ENCODE measurements around the gene ALG8.
A peak's percentile ranks its signal among the peaks of the same experiment; 100 is the strongest.
"Not testable (repeated sequence)": the region's sequence is repeated elsewhere in the genome, so short reads cannot be mapped to it uniquely, and the experiment has no call there.

Gene ALG8

DNA sequence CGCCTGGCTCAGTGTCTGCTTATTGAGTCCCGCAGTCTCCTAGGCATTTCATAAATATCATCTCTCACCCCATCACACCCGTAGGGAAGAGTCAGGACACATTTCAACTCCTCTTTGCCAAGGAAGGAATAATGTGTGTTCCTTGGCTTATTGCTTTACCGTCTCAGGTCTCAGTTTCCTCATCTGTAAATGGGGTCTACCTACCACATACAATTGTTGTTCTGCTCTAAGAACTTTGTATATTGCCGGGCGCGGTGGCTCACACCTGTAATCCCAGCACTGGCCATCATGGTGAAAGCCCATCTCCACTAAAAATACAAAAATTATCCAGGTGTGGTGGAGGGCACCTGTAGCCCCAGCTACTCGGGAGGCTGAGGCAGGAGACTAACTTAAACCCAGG, 78.9 kb downstream of the ALG8 start:
- TF ChIP-seq, protein P1, sequence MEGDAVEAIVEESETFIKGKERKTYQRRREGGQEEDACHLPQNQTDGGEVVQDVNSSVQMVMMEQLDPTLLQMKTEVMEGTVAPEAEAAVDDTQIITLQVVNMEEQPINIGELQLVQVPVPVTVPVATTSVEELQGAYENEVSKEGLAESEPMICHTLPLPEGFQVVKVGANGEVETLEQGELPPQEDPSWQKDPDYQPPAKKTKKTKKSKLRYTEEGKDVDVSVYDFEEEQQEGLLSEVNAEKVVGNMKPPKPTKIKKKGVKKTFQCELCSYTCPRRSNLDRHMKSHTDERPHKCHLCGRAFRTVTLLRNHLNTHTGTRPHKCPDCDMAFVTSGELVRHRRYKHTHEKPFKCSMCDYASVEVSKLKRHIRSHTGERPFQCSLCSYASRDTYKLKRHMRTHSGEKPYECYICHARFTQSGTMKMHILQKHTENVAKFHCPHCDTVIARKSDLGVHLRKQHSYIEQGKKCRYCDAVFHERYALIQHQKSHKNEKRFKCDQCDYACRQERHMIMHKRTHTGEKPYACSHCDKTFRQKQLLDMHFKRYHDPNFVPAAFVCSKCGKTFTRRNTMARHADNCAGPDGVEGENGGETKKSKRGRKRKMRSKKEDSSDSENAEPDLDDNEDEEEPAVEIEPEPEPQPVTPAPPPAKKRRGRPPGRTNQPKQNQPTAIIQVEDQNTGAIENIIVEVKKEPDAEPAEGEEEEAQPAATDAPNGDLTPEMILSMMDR (conservative IDR thresholded peaks at IDR 0.05; ENCODE audit: low read length): no peak
- no peak for DNase-seq (ENCODE audit: low read depth)

DNA sequence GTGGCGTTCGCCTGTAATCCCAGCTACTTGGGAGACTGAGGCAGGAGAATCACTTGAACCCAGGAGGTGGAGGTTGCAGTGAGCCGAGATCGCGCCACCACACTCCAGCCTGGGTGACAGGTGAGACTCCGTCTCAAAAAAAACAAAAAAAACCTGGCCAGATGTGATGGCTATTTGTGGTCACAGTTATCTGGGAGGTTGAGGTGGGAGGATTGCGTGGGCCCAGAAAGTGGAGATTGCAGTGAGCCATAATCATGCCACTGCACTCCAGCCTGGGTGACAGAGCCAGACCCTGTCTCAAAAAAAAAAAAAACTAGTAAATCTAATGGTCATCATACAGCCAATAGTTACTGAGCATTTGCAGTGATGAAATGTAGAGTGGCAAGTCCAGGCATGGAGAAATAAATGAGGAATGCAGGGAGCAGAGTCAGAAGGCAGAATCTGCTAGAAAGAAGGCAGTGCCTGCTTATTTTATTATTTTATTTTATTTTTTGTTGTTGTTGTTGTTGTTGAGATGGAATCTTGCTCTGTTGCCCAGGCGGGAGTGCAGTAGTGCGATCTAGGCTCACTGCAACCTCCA, 79.6 kb downstream of the ALG8 start:
- DNase-seq (ENCODE audit: low read depth); H3K4me3 ChIP-seq (ENCODE audit: low read length): not testable (repeated sequence)

More for the DNA sequence above, 78.9 kb downstream of the ALG8 start:
- no peak overlapping the region for H3K4me3 ChIP-seq (ENCODE audit: low read length)

DNA sequence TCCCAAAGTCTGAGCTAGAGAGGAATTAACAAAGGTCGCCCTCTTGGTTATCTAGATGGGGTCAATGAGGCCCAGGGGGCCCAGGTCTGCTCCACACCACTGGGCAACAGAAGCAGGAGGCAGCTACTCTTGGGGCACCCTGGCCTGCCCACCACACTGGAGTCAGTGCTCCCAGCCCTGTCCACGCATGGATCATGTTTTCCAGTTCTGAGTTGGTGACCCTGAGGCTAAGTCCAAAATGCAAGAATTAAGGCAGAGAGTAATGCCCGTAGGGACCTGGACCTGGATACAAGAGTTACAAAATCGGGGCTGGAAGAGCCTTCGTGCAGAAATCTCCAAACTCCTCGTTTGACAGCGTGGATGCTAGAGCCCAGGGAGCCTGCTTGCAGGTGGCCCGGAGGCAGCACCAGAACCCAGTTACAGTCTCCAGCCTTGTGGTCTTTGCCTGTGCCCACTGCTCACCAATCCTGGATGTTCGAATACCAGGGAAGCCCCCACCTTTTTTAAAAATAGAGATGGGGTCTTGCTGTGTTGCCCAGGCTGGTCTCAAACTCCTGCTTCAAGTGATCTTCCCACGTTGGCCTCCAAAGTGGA, 81.9 kb downstream of the ALG8 start:
- no peak for DNase-seq (ENCODE audit: low read depth)
- TF ChIP-seq, protein P1 (conservative IDR thresholded peaks at IDR 0.05; ENCODE audit: low read length): no peak
- no peak overlapping the region for H3K4me3 ChIP-seq (ENCODE audit: low read length)

DNA sequence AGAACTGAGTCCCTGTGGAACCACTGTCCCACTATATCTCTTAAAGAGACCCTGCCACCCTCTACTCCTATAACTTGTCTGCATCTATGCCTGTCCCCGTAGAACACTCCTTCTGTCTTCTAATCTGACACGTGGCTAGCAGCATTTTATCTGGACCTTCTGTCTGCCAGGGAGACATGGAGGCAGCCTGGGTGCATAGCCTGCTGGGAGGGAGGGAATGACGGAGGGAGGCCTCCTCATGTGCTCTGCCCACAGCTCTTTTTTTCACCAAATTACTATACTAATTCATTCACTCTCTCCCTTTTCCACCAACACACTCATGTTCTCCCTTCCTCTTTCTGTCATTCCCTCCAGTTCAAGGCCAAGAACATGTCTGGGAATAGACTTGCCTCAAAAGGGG, 83.3 kb downstream of the ALG8 start:
- no peak overlapping the region for H3K4me3 ChIP-seq (ENCODE audit: low read length)
- DNase-seq (ENCODE audit: low read depth): no peak
- TF ChIP-seq, protein P1 (conservative IDR thresholded peaks at IDR 0.05; ENCODE audit: low read length): no peak

DNA sequence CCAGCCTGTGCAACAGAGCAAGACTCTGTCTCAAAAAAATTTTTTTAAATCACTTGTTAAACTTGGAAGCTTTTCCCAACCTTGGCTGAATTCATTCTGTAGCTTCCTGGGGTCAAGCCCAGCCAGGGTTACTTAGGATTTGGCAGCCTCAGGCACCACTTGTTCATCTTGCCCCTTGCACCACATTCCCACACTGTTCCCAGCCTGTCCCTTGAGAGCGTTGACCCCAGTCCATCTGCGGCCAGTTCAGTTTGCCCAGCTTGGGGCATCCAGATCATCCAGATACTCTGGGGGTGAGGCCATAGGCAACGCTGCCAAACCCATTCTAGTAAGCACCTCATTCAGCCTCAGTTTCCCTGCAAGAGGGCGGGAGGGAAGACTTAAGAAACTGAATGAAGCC, 84.5 kb downstream of the ALG8 start:
- no peak overlapping the region for H3K4me3 ChIP-seq (ENCODE audit: low read length)
- no peak for DNase-seq (ENCODE audit: low read depth)
- TF ChIP-seq, protein P1 (conservative IDR thresholded peaks at IDR 0.05; ENCODE audit: low read length): no peak

DNA sequence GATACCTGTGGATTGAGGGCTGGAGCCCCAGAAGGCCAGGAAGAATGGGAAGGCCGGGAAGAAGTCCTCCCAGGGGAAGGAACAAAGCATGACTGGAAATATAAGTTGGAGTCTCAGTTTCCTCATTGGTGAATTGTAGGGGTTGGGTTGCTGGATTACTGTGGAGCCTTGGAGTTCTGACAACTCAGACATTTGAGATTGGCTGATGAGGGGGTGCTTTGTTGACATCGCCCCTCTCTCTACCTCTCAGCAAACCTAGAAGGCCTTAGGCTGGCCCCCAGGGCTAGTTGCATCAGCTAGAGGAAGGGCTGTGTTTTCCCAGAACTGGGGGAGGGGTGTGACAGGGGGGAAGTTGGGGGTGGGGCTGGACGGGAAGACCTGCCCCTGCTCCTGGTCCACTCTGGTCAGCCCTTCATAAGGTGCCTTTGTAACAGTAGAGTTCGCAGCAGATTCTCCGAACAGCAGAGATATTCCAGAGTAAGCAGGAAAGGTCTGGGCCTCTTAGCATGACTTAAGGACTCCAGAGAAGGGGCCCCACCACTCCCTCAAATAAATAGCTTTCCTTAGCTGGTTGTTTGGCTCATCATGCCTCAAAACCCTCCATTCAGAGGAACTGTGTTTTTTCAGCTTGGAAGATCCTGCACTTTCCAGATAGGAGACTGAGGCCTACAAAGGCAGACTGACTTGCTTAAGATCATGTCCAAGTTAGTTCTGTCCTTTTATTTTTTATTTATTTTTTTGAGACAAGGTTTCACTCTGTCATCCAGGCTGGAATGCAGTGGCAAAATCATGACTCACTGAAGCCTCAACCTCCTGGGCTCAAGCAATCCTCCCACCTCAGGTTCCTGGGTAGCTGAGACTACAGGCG, 88.2 kb downstream of the ALG8 start:
- H3K4me3 ChIP-seq (ENCODE audit: low read length): no peak overlapping the region
- DNase-seq (ENCODE audit: low read depth): peak; percentile 62
- TF ChIP-seq, protein P1 (conservative IDR thresholded peaks at IDR 0.05; ENCODE audit: low read length): no peak
